Upper lobe of right lung (tissue), 1 donor: Measurements from ENCODE around the gene NFAT5. TPM values are rescaled to one million over a fixed set of nuclear protein-coding genes. Genes with fewer than 3 reads are reported as not detected.

Experiments used
- ATAC-seq: fragments of 200-7000 bp; cut with Tn5 transposase; one replicate; pipeline ENCODE4 v1.9.1; 2020; ENCODE audit warnings: mild to moderate bottlenecking, moderate library complexity
- DNase-seq: peaks from one replicate; pipeline ENCODE4 v3.0.0-alpha.2; 2020
- H3K27ac ChIP-seq: fragments of 200-600 bp; one replicate; pipeline ENCODE4 v1.8.0; 2022
- H3K27me3 ChIP-seq: fragments of 200-600 bp; one replicate; pipeline ENCODE4 v1.8.0; 2022; ENCODE audit warnings: mild to moderate bottlenecking
- H3K36me3 ChIP-seq: fragments of 200-600 bp; one replicate; pipeline ENCODE4 v1.8.0; 2022
- H3K4me1 ChIP-seq: fragments of 200-600 bp; one replicate; pipeline ENCODE4 v1.8.0; 2022
- H3K4me3 ChIP-seq: fragments of 200-600 bp; one replicate; pipeline ENCODE4 v1.8.0; 2022; ENCODE audit warnings: mild to moderate bottlenecking
- H3K9me3 ChIP-seq: fragments of 200-600 bp; one replicate; pipeline ENCODE4 v1.8.0; 2022
- CTCF ChIP-seq: fragments of 200-600 bp; IDR thresholded peaks from one replicate; pipeline ENCODE4 v1.8.0; 2022; ENCODE audit warnings: antibody characterized with exemption
- intact Hi-C: fragments of 100-400 bp; cut with DNase I; formaldehyde crosslinking; loops from one replicate; pipeline ENCODE4 v1.11.0; 2022
- total RNA-seq: library from RNA; stranded (reverse); fragmentation: NEBNext Ultra II Directional; extraction: Animal tissue kit (Norgen Biotek cat#: 25700); gene quantifications from one replicate; pipeline ENCODE4 v1.2.1, GENCODE V29; 2021
- donor health status: DM: no; HTN: yes; CAD: no; lungs with severe emphysema.

The NFAT5 gene
- total RNA-seq, 1 donor from 2014 or later = 62.3 TPM

- Histone ChIP-seq H3K27me3 (no peaks in the 10 kb centered on the region), H3K4me1 (no peaks in the 10 kb centered on the region), H3K36me3 (peaks cover 25% of the 10 kb centered on the region), H3K9me3 (no peaks in the 10 kb centered on the region), H3K27ac (no peak overlapping the region), H3K4me3 (no peak overlapping the region)
- intact Hi-C loops = no loop called here
- ATAC-seq = no peak
- DNase-seq = no peak
- no peak for TF ChIP-seq CTCF
These were observed 142.3 kb downstream of the NFAT5 start for GRCh38 chr16:69707920-69708683.

GRCh38 chr16:69709456-69710084 is 143.8 kb downstream of the NFAT5 start:
- no peaks in the 10 kb centered on the region for H3K4me1 ChIP-seq
- H3K9me3 ChIP-seq = no peaks in the 10 kb centered on the region
- peaks cover 34% of the 10 kb centered on the region for H3K36me3 ChIP-seq
- ATAC-seq (peak; percentile 71), DNase-seq (no peak)
- intact Hi-C loops = loop anchor here (5.0 kb wide), 1 partner anchor 43 kb away; the partner anchor contains the start of gene NOB1
- no peak overlapping the region for H3K27ac ChIP-seq
- no peaks in the 10 kb centered on the region for H3K27me3 ChIP-seq
- TF ChIP-seq CTCF = peak; percentile 74
- no peak overlapping the region for H3K4me3 ChIP-seq

GRCh38 chr16:69711115-69711740 is 145.5 kb downstream of the NFAT5 start:
- TF ChIP-seq CTCF = no peak
- no peak overlapping the region for H3K27ac ChIP-seq
- peak; percentile 64 for DNase-seq
- no peaks in the 10 kb centered on the region for H3K9me3 ChIP-seq
- no peak overlapping the region for H3K4me3 ChIP-seq
- H3K4me1 ChIP-seq = no peaks in the 10 kb centered on the region
- intact Hi-C loops = loop anchor here (5.0 kb wide), 1 partner anchor 41 kb away; the partner anchor contains the start of gene NOB1
- H3K27me3 ChIP-seq = no peaks in the 10 kb centered on the region
- ATAC-seq = peak; percentile 70
- peaks cover 49% of the 10 kb centered on the region for H3K36me3 ChIP-seq

GRCh38 chr16:69712277-69712676 is 146.5 kb downstream of the NFAT5 start:
- H3K4me3 ChIP-seq = no peak overlapping the region
- no peak for ATAC-seq
- H3K36me3 ChIP-seq = peaks cover 59% of the 10 kb centered on the region
- intact Hi-C loops = loop anchor here (5.0 kb wide), 1 partner anchor 40 kb away; the partner anchor contains the start of gene NOB1
- DNase-seq = no peak
- H3K27me3 ChIP-seq = no peaks in the 10 kb centered on the region
- no peaks in the 10 kb centered on the region for H3K4me1 ChIP-seq
- H3K27ac ChIP-seq = no peak overlapping the region
- H3K9me3 ChIP-seq = no peaks in the 10 kb centered on the region
- TF ChIP-seq CTCF = no peak

- ATAC-seq = no peak
- H3K27ac ChIP-seq = no peak overlapping the region
- TF ChIP-seq CTCF = no peak
These were observed 147.3 kb downstream of the NFAT5 start for GRCh38 chr16:69712914-69713581.

More at GRCh38 chr16:69712914-69713581, 147.3 kb downstream of the NFAT5 start:
- Histone ChIP-seq H3K4me3 (no peak overlapping the region), H3K36me3 (peaks cover 66% of the 10 kb centered on the region), H3K27me3 (no peaks in the 10 kb centered on the region), H3K9me3 (no peaks in the 10 kb centered on the region), H3K4me1 (no peaks in the 10 kb centered on the region)
- DNase-seq = no peak
- intact Hi-C loops = loop anchor here (5.0 kb wide), 1 partner anchor 39 kb away; the partner anchor contains the start of gene NOB1
